Fibroblast of skin of left quadriceps (primary cell): ENCODE measurements around the gene CFAP299.

Experiments used
- DNase-seq, 2 experiments: peaks; one replicate each; pipeline ENCODE4 v3.0.0-alpha.2; 2013; ENCODE audit warnings: low read depth in 2 of 2

CFAP299 gene

DNA sequence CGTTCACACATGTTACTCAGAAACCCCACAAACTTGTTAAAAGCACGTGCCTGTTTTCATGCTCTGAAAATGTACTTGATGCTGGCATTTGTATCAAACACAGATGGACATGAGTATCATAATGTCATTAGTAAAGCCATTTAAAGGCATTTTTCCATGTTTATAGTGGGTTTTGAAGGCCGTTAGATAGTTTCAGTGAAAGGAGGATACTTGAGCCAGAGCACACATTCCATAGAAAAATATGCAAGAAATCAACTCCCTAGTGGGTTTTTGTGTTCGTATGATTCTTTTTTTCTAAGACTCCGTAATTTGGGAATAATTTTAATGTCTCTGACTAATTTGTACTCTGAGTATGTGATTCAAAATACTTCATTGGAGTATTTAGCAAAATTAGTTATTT lies 478.7 kb downstream of the CFAP299 start:
- no peak for DNase-seq

DNA sequence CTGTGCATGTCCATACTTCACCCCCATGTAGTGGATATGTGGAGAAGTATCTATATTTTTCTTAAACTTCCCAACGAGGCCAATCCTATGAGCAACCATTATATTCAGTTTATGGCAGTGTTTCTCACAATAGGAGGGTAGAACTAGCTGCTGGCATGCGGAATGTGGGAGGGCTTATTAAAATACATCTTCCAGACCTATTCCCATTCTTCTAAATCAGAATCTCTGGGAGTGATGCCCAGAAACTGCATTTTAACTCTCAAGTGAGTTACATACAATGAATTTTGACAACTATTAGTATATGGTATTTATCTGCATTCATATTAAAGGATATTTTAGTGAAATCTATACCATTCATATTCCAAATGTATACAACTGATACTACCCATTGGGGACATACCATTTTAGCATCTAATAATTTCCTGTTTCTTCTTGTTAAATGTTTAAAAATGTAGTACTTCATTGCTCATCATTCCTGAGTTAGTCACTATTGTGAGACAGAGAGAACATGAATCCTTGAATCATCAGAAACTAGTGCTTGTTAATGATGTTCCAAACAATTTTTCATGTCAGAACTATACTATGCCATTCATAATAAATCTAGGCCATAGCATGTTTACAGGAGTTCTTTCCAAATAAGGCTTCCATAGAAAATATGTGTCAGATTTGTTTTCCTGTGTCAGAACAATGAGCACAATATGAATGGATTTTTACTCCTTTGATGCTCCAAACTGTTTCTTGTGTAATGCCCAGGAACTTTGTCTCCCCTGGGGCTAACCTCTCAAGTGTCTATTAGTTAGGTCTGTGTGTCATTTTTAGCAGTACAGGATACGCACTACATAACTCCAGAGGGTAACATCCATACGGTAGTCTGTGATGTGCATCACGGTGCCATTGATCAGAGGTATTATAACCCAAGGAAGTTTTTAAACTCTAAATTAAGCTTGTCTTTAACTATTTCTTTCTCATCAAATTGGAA lies 496.1 kb downstream of the CFAP299 start:
- DNase-seq: peak; percentile 19 to 27

- no peak for DNase-seq
Observed at GRCh38 chr4:80839281-80839680, 503.8 kb downstream of the CFAP299 start.

DNA sequence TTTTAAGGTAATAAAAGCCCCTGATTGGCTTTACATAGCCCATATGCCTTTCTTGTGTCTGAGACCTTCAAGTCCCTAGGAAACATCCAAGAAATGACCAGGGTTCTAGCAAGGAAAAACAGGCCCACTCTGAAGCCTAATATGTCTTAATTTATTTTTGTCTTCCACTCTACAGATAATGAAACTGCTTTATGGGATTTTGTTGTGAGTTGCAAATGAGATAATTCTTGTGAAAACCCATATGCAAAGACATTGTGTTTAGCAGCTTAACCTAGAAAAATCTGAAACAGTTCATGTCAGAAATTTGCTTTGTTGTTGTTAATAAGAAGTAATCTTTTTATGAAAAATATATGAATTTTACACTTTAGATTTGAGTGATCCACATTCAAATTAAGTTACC lies 504.3 kb downstream of the CFAP299 start:
- DNase-seq: no peak

DNA sequence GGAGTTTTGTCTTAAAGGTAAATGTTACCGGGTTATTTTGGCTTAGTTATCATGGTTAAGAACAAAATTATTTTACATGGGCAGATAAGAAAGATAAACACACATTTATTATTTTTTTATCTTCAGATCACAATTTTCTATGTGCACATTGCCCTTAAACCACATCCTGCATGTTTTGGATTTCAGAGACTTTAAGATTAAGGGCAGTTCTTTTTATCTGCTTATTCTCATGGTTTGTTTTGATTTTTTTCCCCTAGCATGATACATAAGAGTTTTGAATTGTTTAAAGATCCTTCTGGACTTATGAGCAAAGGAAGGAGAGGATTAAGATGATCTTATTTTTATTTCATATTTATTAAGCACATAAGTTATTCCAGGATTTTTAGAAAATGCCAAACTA lies 504.9 kb downstream of the CFAP299 start:
- DNase-seq: no peak

- no peak for DNase-seq
Observed at GRCh38 chr4:80841587-80842281, 506.2 kb downstream of the CFAP299 start.

DNA sequence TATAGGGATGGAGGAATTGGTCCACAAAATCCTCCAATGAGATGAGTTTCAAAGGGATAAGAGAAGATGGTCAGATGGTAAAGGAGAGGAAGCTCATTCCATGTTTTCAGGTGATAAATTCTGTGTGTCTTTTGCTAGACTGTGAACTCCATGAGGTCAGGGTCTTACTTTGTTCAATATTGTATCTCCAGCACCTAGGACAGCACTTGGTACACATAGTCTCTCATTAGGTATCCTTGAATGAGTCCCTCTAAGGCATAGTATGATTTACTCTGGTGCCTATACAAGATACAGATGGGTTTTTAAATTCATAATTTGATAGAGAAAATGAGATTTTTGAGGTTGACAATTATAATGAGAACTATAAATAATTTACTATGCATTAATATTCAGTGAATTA lies 510.7 kb downstream of the CFAP299 start:
- no peak for DNase-seq

DNA sequence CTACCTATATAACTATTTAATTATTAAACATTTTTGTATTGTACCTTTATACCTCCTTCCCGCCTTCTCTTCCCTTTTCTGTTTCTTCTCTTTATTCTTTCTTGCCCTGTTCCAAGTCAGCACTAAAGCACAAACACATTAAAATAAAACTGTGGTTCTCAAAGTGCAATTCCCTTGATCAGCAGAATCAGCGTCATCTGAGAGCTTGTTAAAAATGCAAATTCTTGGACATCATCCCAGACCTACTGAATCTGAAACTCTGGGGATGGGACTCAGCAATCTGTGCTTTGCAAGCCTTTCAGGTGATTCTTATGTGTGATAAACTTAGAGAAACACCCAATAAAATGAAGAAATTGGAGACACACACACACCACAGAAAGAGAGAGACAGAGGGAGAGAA lies 516.5 kb downstream of the CFAP299 start:
- DNase-seq: no peak

DNA sequence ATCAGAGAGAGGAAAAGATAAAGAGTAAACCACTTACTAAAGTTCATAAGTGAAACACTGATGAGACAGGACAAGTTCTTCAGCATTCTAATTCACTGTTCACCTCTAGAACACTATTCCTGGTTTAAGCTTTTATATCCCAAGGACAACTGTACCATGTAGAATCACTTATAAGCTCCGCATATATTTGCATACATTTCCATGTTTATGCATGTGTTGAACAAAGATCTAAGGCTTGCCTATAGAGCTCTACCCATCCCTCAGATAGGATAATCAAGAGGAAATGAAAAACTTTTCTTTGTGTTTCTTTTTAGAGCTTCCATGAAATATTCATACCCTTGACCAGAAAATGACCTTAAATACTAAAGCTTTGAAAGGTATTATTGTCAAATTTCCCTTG lies 538.0 kb downstream of the CFAP299 start:
- no peak for DNase-seq

DNA sequence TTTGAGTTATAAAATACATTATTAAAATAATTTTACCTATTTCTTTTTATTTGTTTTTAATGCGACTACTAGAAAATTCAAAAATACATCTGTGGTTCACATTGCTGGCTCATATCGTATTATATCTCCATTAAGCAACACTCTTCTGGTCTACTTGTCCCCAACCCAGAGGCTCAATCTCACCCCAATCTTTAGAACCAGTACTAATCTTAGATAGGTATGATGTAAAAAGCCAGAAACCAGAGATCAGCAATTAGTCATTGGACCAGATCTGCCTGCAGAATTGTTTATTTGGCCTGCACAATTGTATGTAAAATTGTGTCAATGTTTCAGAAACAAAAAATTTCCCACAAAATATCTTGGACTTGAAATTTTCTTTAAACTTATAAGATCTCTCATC lies 539.4 kb downstream of the CFAP299 start:
- DNase-seq: no peak

- no peak for DNase-seq
Observed at GRCh38 chr4:80875642-80876041, 540.1 kb downstream of the CFAP299 start.

DNA sequence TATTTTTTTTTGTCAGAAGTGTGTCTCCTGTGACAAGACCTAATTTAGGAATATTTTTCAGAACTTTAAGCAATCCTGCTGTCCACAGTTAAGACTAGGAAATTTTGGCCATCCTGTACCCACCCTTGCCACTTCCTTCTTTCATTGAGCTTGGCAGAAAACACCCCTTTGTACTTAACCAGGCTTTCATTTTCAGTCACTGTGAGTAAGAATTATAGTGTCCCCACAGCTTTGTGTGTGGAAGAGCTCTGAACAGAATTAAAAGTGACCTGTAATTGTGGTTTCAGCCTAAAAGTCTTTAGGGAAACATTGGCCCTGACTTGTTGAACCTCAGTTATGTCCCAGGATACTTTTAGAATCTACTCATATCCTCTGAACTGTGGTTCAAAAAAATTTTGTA lies 541.3 kb downstream of the CFAP299 start:
- DNase-seq: no peak

DNA sequence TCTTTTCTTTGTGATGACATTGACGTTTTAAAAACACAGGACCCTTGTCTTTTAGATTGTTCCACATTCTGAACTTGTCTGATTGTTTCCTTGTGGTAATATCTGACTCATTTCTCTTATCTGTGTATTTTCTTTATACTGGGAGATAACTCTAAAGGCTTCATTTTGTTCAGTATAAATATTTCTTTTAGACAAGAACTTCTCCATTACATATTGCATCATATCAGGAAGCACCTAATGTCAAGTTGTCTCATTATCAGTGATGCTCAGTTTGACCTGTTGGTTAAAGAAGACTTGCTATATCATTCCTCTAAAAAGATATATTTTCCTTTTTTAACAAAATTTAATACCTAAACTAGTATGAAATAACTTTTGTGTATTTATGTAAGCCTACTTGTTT lies 542.7 kb downstream of the CFAP299 start:
- DNase-seq: no peak

DNA sequence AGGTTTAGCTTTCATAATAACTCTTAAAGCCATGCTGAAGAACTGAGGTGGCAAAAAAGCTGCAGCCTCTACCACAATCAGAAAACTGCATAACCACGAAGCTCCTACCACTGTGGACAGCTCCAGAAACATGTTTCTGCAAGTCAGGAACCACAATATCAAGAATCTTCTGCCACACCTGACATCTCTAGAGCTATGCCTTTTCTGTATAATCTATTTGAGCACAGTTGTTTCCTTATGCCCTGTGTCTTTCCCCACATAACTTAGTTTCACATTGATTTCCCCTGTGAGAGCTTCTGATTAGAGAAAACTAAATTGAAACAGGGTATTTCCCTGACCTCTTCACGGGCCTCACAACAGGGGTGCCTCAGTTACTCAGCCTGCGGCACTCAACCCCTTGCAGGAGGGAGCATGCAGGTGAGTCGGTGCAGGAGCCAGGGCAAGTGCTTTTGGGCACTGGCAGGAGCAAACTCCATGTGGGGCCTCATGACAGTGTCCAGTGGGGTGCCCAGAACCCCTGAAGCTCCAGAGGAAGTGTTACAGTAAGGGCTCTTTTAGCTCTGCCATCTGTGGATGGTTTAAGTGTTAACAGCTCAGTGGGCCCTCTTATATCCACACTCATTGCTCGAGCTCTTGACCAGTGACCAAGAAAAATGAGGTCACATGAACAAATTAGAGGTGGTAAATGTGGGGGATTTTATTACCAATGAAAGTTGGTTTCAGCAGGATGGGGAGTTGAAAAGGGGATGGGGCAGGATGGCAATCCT lies 562.2 kb downstream of the CFAP299 start:
- DNase-seq: no peak

GRCh38 chr4:80900908-80901307 lies 565.4 kb downstream of the CFAP299 start:
- no peak for DNase-seq

DNA sequence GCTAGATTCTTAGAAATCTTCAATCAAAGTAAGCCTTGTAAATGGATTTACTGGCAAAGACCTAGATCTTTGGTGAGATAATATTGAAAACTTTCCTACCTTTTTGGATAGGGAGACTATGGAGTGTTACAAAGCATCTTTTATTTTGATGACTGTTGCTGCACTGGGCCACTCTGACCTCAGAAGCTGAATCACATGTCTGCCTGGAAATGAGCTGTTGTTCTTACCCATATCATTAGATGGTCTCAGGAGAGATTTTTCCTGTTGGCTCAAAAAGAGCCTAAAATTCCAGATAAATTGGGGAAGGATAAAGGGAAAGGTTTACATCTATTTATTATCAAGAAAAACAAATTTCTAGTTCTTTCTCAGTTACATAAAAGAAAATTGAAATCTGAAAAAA lies 567.5 kb downstream of the CFAP299 start:
- DNase-seq: no peak

DNA sequence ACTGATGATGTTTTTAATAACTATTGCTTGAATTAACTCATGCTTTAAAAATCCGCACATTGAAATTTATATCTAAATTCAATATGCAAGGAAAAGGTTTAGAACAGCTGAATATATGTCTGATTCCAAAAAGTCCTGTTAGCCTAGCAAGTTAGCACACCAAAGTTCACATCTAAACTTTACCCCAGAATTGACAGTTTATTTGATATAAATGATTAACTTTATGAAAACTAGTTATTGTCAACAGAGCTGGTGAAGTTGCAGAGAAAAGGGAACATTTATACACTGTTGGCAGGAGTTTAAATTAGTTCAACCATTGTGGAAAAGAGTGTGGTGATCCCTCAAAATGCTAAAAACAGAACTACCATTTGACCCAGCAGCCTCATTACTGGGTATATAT lies 574.4 kb downstream of the CFAP299 start:
- no peak for DNase-seq

DNA sequence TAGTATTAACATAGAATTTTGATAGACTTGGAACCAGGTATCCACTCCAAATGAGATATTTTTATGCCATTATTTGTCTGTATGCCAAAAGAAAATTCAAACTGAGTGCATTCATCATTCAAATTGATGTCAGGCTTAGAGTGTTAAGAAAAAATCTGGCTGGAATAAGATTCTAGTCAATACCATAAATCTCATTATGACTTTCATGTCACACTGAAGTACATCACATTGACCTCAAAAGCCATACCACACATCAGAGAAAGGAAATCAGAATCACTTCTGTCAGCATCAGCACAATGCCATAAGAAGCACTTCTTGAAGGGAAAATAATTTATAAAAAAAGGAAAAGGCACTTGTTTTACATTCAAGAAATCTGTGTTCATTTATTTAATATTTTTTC lies 575.9 kb downstream of the CFAP299 start:
- DNase-seq: no peak

DNA sequence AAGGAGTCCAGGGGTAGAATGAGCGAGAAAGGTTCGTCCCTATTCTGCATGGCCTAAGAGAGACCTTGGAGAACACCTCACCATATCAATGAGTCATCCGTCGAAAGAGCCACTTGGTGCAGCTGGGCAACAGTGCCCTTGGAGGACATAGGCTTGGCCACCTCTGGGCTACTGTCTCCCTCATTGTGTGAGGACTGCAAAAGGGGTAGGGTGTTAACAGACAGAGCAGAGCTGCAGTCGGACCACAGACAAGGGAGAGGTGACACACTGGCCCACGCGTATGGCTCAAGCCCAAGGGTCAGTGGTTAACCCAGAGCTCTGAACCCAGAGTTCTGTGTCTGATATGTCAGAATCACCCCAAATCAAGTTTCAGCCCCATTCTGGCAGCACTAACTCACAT lies 576.8 kb downstream of the CFAP299 start:
- DNase-seq: no peak

DNA sequence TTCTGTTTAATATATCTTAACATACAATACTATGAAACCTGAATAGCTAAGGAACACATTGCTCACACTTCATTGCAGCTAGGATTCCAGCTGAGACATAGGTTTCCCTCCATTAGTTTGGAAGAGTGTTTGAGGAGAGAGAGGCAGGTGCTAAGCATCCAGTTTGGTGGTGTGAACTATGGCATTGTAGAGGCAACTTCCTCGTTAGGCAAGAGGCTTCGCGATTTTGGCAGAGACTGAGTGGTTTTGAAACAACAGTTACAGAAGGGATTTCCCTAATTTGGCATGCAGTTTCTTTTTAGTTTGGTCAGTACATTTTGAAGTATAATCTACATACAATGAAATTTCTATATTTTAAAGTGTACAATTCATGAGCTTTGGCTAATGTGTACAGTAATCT lies 577.9 kb downstream of the CFAP299 start:
- DNase-seq: no peak

- no peak for DNase-seq
Observed at GRCh38 chr4:80916770-80917169, 581.2 kb downstream of the CFAP299 start.

- DNase-seq: peak; percentile 12 to 17
Observed at GRCh38 chr4:80918004-80918403, 582.5 kb downstream of the CFAP299 start.
